Mucosa of descending colon (tissue), 3 donors: ENCODE results near the gene PHYHD1. TPM values are rescaled to one million over a fixed set of nuclear protein-coding genes. Genes with fewer than 3 reads are reported as not detected.

Experiments used
- ATAC-seq: fragments of 200-7000 bp; cut with Tn5 transposase; one replicate; pipeline ENCODE4 v1.9.1; 2020; ENCODE audit warnings: mild to moderate bottlenecking, moderate library complexity
- DNase-seq, 3 donors: peaks; one replicate each; pipeline ENCODE4 v3.0.0-alpha.2; 2020
- H3K36me3 ChIP-seq: fragments of 200-600 bp; one replicate; pipeline ENCODE4 v1.8.0; 2021; ENCODE audit warnings: low read depth, mild to moderate bottlenecking
- H3K4me1 ChIP-seq: fragments of 200-600 bp; one replicate; pipeline ENCODE4 v1.8.0; 2021; ENCODE audit warnings: low read depth, mild to moderate bottlenecking
- H3K4me3 ChIP-seq: fragments of 200-600 bp; one replicate; pipeline ENCODE4 v1.8.0; 2021; ENCODE audit warnings: mild to moderate bottlenecking
- H3K9me3 ChIP-seq: fragments of 200-600 bp; one replicate; pipeline ENCODE4 v1.8.0; 2021; ENCODE audit warnings: mild to moderate bottlenecking
- intact Hi-C, 2 donors: fragments of 100-400 bp; cut with DNase I in 1 of 2; cut with micrococcal nuclease in 1 of 2; formaldehyde crosslinking; loops; one replicate each; pipeline versions ENCODE4 v1.11.0 to v1.11.1; 2022; cut with DNase I, micrococcal nuclease
- long read RNA-seq, 2 donors: library from polyadenylated mRNA; unstranded; transcript quantifications; one replicate each; pipeline ENCODE4 v2.0.0, GENCODE V29; 2019 to 2021
- total RNA-seq, 3 donors: library from RNA; stranded (reverse); fragmentation: NEBNext Ultra II Directional in 2 of 3; extraction: Animal tissue kit (Norgen Biotek cat#: 25700) in 2 of 3; gene quantifications; one replicate each; pipeline versions ENCODE4 v1.2.1 to v1.2.4, GENCODE V29; 2021 to 2023
- TF ChIP-seq, protein P1 (sequence below): fragments of 200-600 bp; IDR thresholded peaks from one replicate; pipeline ENCODE4 v1.8.0; 2022; ENCODE audit warnings: antibody characterized with exemption, mild to moderate bottlenecking
- donor health status: DM: no; HTN: no; CAD: no; lungs with moderate emphysema.
- donor health status: DM: no; HTN: no; CAD: no.
- donor health status: DM: no; HTN: yes; CAD: no.

The PHYHD1 gene
- 10 to 100 TPM in 1 of 3 donors, 1 to 10 TPM in 2; 2.2 to 19.0 (median 5.2) TPM for total RNA-seq
- long read RNA-seq, donor 1, partial matches to known transcripts: 8 of 13 reads
- long read RNA-seq, donor 1, other reads (novel, unspliced or antisense): 4 of 13 reads
- long read RNA-seq, donor 2: 0 reads

DNA sequence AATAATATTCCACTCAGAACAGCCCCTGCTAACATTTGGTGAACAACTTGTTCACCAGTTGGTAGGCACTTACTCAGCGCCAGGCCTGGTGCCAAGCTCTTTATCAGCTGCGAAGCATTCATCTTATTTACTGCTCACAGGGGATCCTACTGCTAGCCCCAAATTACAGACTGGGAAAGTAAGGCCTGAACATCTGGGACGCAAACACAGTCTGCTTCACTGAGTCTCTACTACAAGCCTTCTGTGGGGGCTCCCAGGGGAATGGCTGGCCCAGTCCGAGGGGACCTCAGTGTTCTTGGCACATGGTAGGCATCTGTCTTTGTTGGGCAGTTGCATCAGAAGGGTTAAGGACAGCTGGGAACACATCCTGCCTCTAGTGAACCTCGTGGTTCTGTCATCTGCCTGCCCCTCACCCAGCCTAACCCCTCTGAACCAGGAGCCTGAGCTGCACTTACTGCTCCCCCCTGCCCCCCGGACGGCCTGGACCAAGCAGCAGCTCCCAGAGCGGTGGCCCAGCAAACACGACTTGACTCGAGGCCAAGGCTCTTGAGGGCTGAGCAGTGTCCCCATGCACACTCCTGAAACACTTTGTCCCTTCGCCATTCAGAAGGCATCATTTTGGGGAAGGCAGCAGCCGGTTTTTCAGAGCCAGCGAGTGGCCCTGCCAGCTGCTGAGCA is at the start of gene PHYHD1:
PHYHD1 (plus strand) TSS at position 602 of the 678 bp plus-strand sequence. CDS start 1,342 bp downstream, outside the sequence.
- Histone ChIP-seq H3K4me1 (peaks cover 11% of the 10 kb centered on the region), H3K4me3 (no peak within 1 kb of the TSS), H3K36me3 (no peaks in the 10 kb centered on the region), H3K9me3 (no peaks in the 10 kb centered on the region)
- no peak for DNase-seq
- no peak for ATAC-seq
- intact Hi-C loops: no loop called here
- TF ChIP-seq, protein P1, sequence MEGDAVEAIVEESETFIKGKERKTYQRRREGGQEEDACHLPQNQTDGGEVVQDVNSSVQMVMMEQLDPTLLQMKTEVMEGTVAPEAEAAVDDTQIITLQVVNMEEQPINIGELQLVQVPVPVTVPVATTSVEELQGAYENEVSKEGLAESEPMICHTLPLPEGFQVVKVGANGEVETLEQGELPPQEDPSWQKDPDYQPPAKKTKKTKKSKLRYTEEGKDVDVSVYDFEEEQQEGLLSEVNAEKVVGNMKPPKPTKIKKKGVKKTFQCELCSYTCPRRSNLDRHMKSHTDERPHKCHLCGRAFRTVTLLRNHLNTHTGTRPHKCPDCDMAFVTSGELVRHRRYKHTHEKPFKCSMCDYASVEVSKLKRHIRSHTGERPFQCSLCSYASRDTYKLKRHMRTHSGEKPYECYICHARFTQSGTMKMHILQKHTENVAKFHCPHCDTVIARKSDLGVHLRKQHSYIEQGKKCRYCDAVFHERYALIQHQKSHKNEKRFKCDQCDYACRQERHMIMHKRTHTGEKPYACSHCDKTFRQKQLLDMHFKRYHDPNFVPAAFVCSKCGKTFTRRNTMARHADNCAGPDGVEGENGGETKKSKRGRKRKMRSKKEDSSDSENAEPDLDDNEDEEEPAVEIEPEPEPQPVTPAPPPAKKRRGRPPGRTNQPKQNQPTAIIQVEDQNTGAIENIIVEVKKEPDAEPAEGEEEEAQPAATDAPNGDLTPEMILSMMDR: no peak

DNA sequence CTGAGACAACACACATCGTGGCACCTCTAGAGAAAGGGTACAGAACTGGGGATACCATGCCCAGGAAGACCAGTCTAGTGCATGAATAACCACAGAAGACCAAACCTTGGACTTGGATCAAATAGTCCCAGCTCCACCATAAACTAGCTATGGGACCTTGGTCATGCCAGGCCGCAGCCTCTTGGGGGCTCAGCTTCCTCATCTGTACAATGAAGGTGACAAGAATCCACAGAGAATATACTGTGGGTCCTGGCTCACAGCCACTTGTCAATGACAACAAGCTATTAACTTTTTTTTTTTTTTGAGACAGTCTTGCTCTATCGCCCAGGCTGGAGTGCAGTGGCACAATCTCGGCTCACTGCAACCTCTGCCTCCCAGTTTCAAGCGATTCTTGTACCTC is 42.9 kb upstream of the PHYHD1 start:
- intact Hi-C loops: no loop called here
- DNase-seq (no peak), ATAC-seq (no peak)
- H3K4me3 ChIP-seq: no peak overlapping the region
- no peaks in the 10 kb centered on the region for H3K36me3 ChIP-seq
- H3K4me1 ChIP-seq: no peaks in the 10 kb centered on the region
- TF ChIP-seq, protein P1: no peak
- no peaks in the 10 kb centered on the region for H3K9me3 ChIP-seq

DNA sequence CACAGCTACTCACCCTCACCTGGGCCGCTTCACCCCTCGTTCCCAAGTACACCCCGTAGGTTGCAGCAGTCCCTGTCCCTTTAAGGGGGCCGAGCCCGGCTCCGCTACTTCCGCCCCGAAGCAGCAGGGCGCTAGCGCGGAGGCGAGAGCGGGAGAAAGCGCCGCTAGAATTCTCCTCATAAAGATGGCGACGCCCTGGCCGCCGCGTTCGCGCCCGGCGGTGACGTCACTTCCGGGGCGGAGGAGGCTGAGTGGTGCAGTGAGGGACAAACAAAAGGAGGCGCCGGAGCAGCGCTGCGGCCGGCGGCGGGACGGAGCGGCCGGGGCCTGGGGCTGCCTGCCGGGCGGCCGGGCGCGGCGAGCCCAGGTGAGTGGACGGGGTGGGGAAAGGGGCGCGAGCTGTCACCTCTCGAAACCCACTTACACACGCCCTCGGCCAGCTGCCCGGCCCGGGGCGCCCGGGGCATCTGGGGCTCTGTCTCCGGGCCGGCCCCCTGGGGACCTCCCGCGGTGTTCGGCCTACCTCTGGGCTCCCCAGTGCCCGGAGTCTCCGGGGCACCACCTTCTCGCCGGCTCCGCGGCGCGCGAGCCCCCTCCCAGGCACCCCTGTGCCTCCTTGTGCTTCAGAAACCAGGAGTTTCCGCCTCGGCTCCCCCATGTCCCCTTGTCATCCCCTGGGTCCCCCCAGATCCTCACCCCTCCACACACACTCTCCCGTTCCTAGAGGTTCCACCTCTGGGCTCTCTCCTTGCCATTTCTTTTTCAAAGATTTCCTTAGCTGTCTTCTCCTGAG is 38.7 kb upstream of the PHYHD1 start, which contains the start of the genes KYAT1 and LRRC8A:
KYAT1 (minus strand) TSS at position 67 of the 793 bp plus-strand sequence. CDS start 36,545 bp downstream, outside the sequence.
LRRC8A (plus strand) TSS at position 250 of the 793 bp plus-strand sequence. CDS start 25,032 bp downstream, outside the sequence.
- DNase-seq (peak; percentile 99), ATAC-seq (peak; percentile 92)
- no peaks in the 10 kb centered on the region for H3K36me3 ChIP-seq
- TF ChIP-seq, protein P1: no peak
- intact Hi-C loops: no loop called here
- no peaks in the 10 kb centered on the region for H3K9me3 ChIP-seq
- peak within 1 kb of the TSS; percentile 98 for H3K4me3 ChIP-seq
- peaks cover 11% of the 10 kb centered on the region for H3K4me1 ChIP-seq

DNA sequence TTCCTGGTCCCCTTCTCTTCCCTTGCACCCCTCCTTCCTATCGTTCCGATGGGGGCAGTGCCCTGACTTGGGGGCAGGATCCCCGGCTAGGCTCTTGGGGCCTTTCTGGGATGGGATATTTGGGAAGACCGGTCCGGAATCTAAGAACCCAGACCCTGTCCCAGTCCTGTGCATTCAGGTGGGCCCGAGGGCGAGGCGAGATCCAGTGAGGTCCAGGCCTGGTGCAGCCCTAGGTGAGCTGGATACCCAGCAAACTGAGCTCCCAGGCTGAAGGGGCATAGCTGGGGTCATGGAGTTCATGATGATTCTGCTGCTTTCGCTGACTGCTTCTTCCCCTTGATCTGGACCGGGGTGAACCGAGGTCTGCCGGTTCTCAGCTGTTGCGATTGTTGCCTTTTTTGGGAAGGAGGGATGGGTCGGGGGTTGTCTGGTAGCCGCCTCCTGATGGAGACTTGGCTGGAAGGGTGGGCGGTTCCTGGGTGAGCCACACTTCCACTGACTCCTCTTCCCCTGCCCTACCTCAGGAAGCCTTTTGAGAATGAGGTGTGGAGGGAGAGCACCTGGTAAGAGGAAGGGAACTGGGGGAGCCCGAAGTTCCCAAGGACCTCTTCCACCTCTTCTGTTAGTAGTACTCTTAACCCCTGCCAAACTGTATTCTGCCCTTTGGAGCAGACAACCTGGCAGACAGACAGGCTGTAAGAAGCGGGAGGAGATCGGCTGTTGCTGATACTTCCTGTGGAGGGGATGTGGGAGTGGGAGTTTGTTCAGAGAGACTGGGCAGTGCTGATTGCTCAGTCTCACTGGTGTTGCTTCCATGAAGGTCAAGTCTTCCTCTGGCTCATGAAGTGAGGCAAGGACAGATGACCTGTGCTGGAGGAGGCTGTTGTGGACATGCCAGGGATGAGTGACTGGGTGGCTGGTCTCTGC is 37.8 kb upstream of the PHYHD1 start:
- peak; percentile 6 for ATAC-seq
- Histone ChIP-seq H3K4me3 (peak overlapping the region; percentile 98), H3K4me1 (peaks cover 13% of the 10 kb centered on the region), H3K36me3 (no peaks in the 10 kb centered on the region), H3K9me3 (no peaks in the 10 kb centered on the region)
- intact Hi-C loops: no loop called here
- peak in 1 of 3 donors; percentile 54 for DNase-seq
- TF ChIP-seq, protein P1: no peak

DNA sequence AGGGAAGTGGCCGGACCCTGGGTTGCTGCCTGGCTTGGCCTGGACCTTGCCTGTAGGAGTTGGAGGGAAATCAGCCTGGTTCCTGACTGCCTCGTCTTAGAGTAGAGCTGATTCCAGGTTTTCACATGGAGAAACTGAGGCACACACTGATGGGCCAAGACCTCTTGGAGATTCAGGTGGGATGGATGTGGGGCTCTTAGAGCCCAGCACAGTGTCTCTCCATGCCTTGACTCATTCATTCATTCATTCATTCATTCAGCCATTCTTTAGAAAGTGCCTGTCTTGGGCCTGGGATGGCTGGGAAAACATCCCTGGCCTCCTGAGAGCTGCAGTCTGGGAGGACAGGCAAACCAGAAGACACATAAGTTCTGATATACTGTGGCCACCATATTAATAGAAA is 36.6 kb upstream of the PHYHD1 start:
- TF ChIP-seq, protein P1: no peak
- no peaks in the 10 kb centered on the region for H3K9me3 ChIP-seq
- peaks cover 15% of the 10 kb centered on the region for H3K4me1 ChIP-seq
- H3K36me3 ChIP-seq: no peaks in the 10 kb centered on the region
- intact Hi-C loops: no loop called here
- ATAC-seq: no peak
- DNase-seq: no peak
- no peak overlapping the region for H3K4me3 ChIP-seq
